PC-9 (cell line): ENCODE measurements around the gene ING5. TPM values are rescaled to one million over a fixed set of nuclear protein-coding genes. Genes with fewer than 3 reads are reported as not detected.

Experiments used
- BruUV-seq: library from RNA; stranded (reverse); fragments of 400-500 nt; replicated peaks from 2 replicates; lab custom pipeline; 2021; lab: Mats Ljungman, UMichigan
- CTCF ChIA-PET: fragments of 300-600 bp; sonication (Branson Sonifier 250); formaldehyde crosslinking; loops from one replicate; lab custom pipeline; 2022; ENCODE audit warnings: antibody characterized with exemption; lab: Charles Lee
- POLR2A ChIA-PET: fragments of 300-600 bp; sonication (Branson Sonifier 250); formaldehyde crosslinking; loops from one replicate; lab custom pipeline; 2022; ENCODE audit warnings: antibody characterized with exemption; ENCODE audit not compliant: unreplicated experiment; lab: Charles Lee
- DNase-seq, 2 experiments: peaks; one replicate each; pipeline versions ENCODE4 v3.0.0 to v3.0.0-alpha.2; 2015 to 2022; ENCODE audit warnings: mixed read lengths in 1 of 2
- H2AFZ ChIP-seq: fragments of 200-600 bp; sonication (generic); 2 replicates; pipeline ENCODE4 v1.8.1; 2017; ENCODE audit warnings: antibody characterized with exemption
- H3F3A ChIP-seq: fragments of 200-600 bp; sonication (generic); 2 replicates; pipeline ENCODE4 v1.8.1; 2017; ENCODE audit warnings: antibody characterized with exemption, mild to moderate bottlenecking, low read depth; ENCODE audit not compliant: insufficient read depth
- H3K27ac ChIP-seq: fragments of 200-600 bp; sonication (generic); 2 replicates; pipeline ENCODE4 v1.6.1; 2016; ENCODE audit warnings: mixed run types
- H3K27me3 ChIP-seq: fragments of 200-600 bp; sonication (generic); 2 replicates; pipeline ENCODE4 v1.6.1; 2016; ENCODE audit warnings: low read depth, mixed run types; ENCODE audit not compliant: insufficient read depth
- H3K36me3 ChIP-seq: fragments of 200-600 bp; sonication (generic); 2 replicates; pipeline ENCODE4 v1.6.1; 2016; ENCODE audit warnings: low read depth, mixed run types
- H3K4me1 ChIP-seq: fragments of 200-600 bp; sonication (generic); replicated peaks from 2 replicates; pipeline ENCODE4 v1.6.1; 2016; ENCODE audit warnings: mixed run types; ENCODE audit not compliant: insufficient read depth
- H3K4me2 ChIP-seq: fragments of 200-600 bp; sonication (generic); 2 replicates; pipeline ENCODE4 v1.6.1; 2017; ENCODE audit warnings: mixed run types
- H3K4me3 ChIP-seq: fragments of 200-600 bp; sonication (generic); 2 replicates; pipeline ENCODE4 v1.6.1; 2016; ENCODE audit warnings: mixed run types
- H3K79me2 ChIP-seq: fragments of 200-600 bp; sonication (generic); 2 replicates; pipeline ENCODE4 v1.6.1; 2017; ENCODE audit warnings: low read depth, mixed run types
- H3K9me2 ChIP-seq: fragments of 200-600 bp; sonication (generic); 2 replicates; pipeline ENCODE4 v1.8.1; 2017; ENCODE audit warnings: mild to moderate bottlenecking; ENCODE audit not compliant: insufficient read depth
- H3K9me3 ChIP-seq: fragments of 200-600 bp; sonication (generic); 2 replicates; pipeline ENCODE4 v1.8.1; 2016; ENCODE audit warnings: low read depth; ENCODE audit not compliant: insufficient read depth
- H4K20me1 ChIP-seq: fragments of 200-600 bp; sonication (generic); 2 replicates; pipeline ENCODE4 v1.8.1; 2017; ENCODE audit not compliant: insufficient read depth
- EZH2 ChIP-seq: fragments of 200-600 bp; sonication (generic); IDR thresholded peaks from 2 replicates; pipeline ENCODE4 v1.8.0; 2017; ENCODE audit warnings: antibody characterized with exemption, low read depth
- intact Hi-C: fragments of 100-400 bp; cut with micrococcal nuclease; formaldehyde crosslinking; loops from one replicate; pipeline ENCODE4 v1.10.0; 2022; ENCODE audit not compliant: unreplicated experiment
- total RNA-seq: library from RNA; stranded (reverse); gene quantifications from 2 replicates; pipeline ENCODE4 v1.2.3, GENCODE V29; 2021
- TF ChIP-seq, protein P1 (sequence below): fragments of 200-600 bp; sonication (generic); conservative IDR thresholded peaks from 2 replicates; pipeline ENCODE4 v1.6.1; 2017; ENCODE audit warnings: mixed run types, antibody characterized with exemption, mild to moderate bottlenecking, moderate library complexity

ING5 gene
- total RNA-seq, 1 experiment from 2014 or later: 79.7 TPM

DNA sequence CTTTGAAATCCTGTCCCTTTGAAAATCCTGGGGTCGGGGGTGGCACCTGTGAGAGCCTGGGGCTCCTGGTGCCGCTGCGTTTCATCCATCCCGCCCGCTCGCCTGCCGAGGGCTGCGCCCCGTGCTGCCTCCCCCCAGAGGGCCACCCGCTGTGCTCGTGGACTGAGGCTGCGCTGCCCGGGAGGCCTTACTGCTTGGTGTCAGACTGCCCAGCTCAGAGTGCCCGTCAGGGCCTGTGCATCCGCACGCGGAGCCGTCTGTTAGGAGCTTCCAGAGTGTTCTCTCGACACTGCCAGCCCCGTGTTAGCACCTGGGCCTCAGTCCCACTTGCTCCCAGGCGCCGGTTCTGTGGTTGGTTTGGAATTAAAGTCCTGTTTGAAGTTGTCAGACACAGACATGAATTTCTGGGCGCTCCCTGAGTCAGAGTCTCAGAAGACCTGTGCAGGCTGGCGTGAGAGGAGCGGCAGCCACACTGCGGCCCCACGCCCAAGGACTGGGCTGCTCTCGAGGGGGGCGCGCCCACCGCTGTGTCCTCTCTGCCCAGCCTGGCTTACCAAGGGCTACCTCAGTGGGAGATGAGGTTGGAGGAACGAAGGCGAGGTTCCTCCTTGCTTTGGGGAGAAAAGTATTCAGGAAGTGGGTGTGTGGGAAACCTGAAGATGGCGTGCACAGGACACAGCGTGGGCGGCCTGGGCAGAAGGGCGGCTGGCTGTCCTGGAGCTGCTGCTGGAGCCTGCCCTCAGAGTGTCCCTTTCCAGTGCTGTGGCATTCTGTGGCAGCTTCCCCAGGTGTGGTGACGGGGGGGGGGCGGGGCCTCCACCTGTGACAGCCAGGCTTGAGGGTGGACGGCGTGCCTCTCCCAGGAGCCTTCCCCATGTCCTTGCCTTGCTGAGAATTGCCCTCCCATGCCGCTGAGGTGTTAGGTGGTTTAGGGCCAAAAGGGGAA lies 29.3 kb upstream of the ING5 start:
- no peaks in the 10 kb centered on the region for H3K9me3 ChIP-seq
- H3K4me1 ChIP-seq: no peaks in the 10 kb centered on the region
- POLR2A ChIA-PET: no interaction called here
- intact Hi-C loops: no loop called here
- peaks cover 21% of the 10 kb centered on the region for H3F3A ChIP-seq
- BruUV-seq: no TSS peak
- DNase-seq: no peak
- H3K36me3 ChIP-seq: no peaks in the 10 kb centered on the region; the same call in 1 of the 2 replicates
- H3K4me2 ChIP-seq: no peak overlapping the region
- CTCF ChIA-PET: no interaction called here
- no peak overlapping the region for H3K27ac ChIP-seq
- peaks cover 12% of the 10 kb centered on the region; the same call in 1 of the 2 replicates for H4K20me1 ChIP-seq
- TF ChIP-seq EZH2: no peak
- TF ChIP-seq, protein P1, sequence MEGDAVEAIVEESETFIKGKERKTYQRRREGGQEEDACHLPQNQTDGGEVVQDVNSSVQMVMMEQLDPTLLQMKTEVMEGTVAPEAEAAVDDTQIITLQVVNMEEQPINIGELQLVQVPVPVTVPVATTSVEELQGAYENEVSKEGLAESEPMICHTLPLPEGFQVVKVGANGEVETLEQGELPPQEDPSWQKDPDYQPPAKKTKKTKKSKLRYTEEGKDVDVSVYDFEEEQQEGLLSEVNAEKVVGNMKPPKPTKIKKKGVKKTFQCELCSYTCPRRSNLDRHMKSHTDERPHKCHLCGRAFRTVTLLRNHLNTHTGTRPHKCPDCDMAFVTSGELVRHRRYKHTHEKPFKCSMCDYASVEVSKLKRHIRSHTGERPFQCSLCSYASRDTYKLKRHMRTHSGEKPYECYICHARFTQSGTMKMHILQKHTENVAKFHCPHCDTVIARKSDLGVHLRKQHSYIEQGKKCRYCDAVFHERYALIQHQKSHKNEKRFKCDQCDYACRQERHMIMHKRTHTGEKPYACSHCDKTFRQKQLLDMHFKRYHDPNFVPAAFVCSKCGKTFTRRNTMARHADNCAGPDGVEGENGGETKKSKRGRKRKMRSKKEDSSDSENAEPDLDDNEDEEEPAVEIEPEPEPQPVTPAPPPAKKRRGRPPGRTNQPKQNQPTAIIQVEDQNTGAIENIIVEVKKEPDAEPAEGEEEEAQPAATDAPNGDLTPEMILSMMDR: no peak
- no peaks in the 10 kb centered on the region for H3K27me3 ChIP-seq
- no peak overlapping the region for H3K4me3 ChIP-seq
- H3K9me2 ChIP-seq: no peaks in the 10 kb centered on the region
- H3K79me2 ChIP-seq: no peaks in the 10 kb centered on the region
- no peak overlapping the region for H2AFZ ChIP-seq

DNA sequence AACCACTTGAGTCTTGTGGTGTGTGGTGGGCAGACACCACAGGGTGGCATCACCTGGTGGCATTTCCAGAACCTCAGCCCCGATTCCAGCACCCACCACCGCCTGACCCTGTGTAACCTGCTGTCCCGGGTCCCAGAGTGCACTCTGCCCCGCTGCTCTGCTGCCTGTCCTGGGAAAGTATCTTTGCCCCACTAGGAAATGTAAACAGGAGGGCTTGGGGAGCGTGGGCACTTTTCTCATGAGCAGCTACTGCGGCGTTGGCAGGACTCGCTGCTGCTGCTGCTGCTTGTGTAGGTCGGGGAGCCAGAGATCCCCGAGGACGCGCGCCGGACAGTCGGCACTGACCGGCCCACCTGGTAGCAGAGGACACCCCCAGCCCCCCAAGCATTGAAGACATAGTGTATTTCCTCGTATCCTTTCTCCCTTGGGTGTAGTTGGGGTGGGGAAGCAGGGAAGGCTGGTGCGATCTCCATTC lies 28.6 kb upstream of the ING5 start:
- Histone ChIP-seq H3K9me2 (no peaks in the 10 kb centered on the region), H3K27me3 (no peaks in the 10 kb centered on the region), H3K4me1 (no peaks in the 10 kb centered on the region), H3K27ac (no peak overlapping the region), H3K36me3 (no peaks in the 10 kb centered on the region; the same call in 1 of the 2 replicates), H3K4me2 (no peak overlapping the region), H3K79me2 (no peaks in the 10 kb centered on the region), H2AFZ (no peak overlapping the region), H3K4me3 (no peak overlapping the region), H3K9me3 (no peaks in the 10 kb centered on the region), H3F3A (peaks cover 21% of the 10 kb centered on the region), H4K20me1 (peaks cover 15% of the 10 kb centered on the region; the same call in 1 of the 2 replicates)
- POLR2A ChIA-PET: no interaction called here
- CTCF ChIA-PET: no interaction called here
- intact Hi-C loops: no loop called here
- DNase-seq: no peak
- no peak for TF ChIP-seq EZH2
- TF ChIP-seq, protein P1: no peak
- TSS peak; percentile 22 for BruUV-seq

DNA sequence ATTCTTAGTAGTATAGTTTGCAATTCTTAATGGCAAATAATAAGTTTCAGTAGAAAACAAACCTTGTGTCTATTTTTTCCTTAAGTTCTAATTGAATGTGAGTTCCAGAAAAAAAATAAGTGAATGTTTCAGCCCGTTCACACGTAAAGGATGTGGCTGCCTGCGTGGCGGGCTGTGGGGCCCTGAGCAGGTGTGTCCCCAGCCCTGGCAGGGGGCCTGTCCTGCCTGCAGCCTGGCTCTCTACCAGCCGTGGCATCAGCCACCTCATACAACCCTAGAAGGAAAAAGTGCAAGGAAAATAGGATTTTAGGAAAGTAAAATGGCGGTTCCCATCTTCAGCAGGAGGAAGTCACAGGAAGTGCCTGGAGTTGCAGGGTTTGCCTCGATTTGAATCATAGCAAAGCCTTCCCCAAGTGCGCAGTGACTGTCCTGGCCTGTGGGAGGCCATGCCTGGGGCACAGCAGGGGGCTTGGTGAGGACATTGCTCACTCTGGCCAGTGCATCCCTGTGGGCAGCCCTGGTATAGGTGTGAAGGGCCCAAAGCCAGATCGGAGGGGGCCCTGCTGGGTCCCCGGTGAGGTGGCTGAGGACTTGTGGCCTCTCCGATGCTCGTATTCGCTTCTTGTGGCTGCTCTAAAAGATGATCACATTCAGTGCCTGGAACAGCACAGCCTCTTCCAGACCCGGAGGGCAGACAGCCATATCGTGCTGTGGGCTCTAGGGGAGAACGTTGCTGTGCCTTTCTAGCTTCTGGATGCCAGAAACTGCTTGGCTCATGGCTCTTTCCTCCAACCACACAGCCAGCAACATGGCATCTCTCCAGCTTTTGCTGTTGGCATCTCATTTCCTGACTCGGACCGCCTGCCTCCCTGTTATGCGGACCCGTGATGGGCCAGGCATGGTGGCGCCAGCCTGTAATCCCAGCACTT lies 27.8 kb upstream of the ING5 start:
- Histone ChIP-seq H2AFZ (no peak overlapping the region), H3K4me1 (no peaks in the 10 kb centered on the region), H3K4me3 (no peak overlapping the region), H3F3A (peaks cover 22% of the 10 kb centered on the region), H3K36me3 (peaks cover 6% of the 10 kb centered on the region; the same call in 1 of the 2 replicates), H3K27me3 (no peaks in the 10 kb centered on the region), H4K20me1 (peaks cover 20% of the 10 kb centered on the region; the same call in 1 of the 2 replicates), H3K79me2 (no peaks in the 10 kb centered on the region), H3K9me3 (no peaks in the 10 kb centered on the region), H3K27ac (no peak overlapping the region), H3K4me2 (no peak overlapping the region), H3K9me2 (no peaks in the 10 kb centered on the region)
- ChIA-PET CTCF (interaction anchor here (0.7 kb wide), 1 partner anchor 859 kb away, joined by 3 read pairs; no protein-coding TSS in a partner anchor), POLR2A (no interaction called here)
- intact Hi-C loops: no loop called here
- DNase-seq: no peak
- TF ChIP-seq, protein P1: no peak
- TF ChIP-seq EZH2: no peak
- BruUV-seq: no TSS peak
